Measurements from ENCODE around the gene MTCP1. TPM values are rescaled to one million over a fixed set of nuclear protein-coding genes. Genes with fewer than 3 reads are reported as not detected.
A peak's percentile ranks its signal among the peaks of the same experiment; 100 is the strongest.

The MTCP1 gene
- total RNA-seq (10 to 100 TPM; 10.9 to 18.3 (median 15.5) TPM), polyA plus RNA-seq (10 to 100 TPM; 22.7 to 55.9 TPM)

GRCh38 chrX:155070975-155071693, at the start of gene MTCP1, which contains the start of the genes BRCC3 and CMC4:
Gene MTCP1, minus strand, starts transcription at chrX:155071136. Its CDS starts 5,126 bp downstream, at chrX:155066010.
Gene BRCC3, plus strand, starts transcription at chrX:155071508. Its CDS starts 20 bp downstream, at chrX:155071528.
Gene CMC4, minus strand, starts transcription at chrX:155071136. Its CDS starts 7,113 bp downstream, at chrX:155064023.
- intact Hi-C loops (cut with DNase I), result no loop called here
- WGBS, 2 donors, result 1 to 30% methylated on average over 46 to 81 of the region's 81 CpGs
- DNase-seq, result peak; percentile 79 to 93 (median 86)
- peak within 1 kb of the TSS; percentile 37 to 51 (median 44) for H3K4me3 ChIP-seq
- H3K36me3 ChIP-seq, result no peaks in the 10 kb centered on the region
- no peaks in the 10 kb centered on the region for H3K9me3 ChIP-seq
- peak; percentile 90 to 95 (median 92) for ATAC-seq
- H3K27ac ChIP-seq, result peak within 1 kb of the TSS; percentile 65 to 80 (median 76)
- TF ChIP-seq CTCF (IDR thresholded peaks at IDR 0.05), result no peak
- FAIRE-seq, result no peak
- no peaks in the 10 kb centered on the region for H3K27me3 ChIP-seq
- H3K4me1 ChIP-seq, result peaks cover 0 to 4% (median 0%) of the 10 kb centered on the region in 3 donors

GRCh38 chrX:155115174-155115819, 44.4 kb upstream of the MTCP1 start:
- intact Hi-C loops (cut with DNase I), result no loop called here
- ATAC-seq, result no peak
- FAIRE-seq, result no peak
- 85 to 100% methylated on average over 1 of the region's 1 CpG for WGBS, 2 donors
- no peak for DNase-seq
- TF ChIP-seq CTCF (IDR thresholded peaks at IDR 0.05), result no peak
- Histone ChIP-seq H3K27me3 (no peaks in the 10 kb centered on the region), H3K36me3 (no peaks in the 10 kb centered on the region), H3K4me1 (no peaks in the 10 kb centered on the region), H3K9me3 (no peaks in the 10 kb centered on the region), H3K4me3 (no peak overlapping the region), H3K27ac (no peak overlapping the region)

GRCh38 chrX:155113097-155113496, 42.2 kb upstream of the MTCP1 start:
- FAIRE-seq (no peak), DNase-seq (no peak), ATAC-seq (no peak)
- no peaks in the 10 kb centered on the region for H3K4me1 ChIP-seq
- H3K4me3 ChIP-seq, result no peak overlapping the region
- intact Hi-C loops (cut with DNase I), result no loop called here
- no peaks in the 10 kb centered on the region for H3K9me3 ChIP-seq
- H3K36me3 ChIP-seq, result no peaks in the 10 kb centered on the region
- no peak overlapping the region for H3K27ac ChIP-seq
- TF ChIP-seq CTCF (IDR thresholded peaks at IDR 0.05), result no peak
- no peaks in the 10 kb centered on the region for H3K27me3 ChIP-seq
- WGBS, 2 donors, result 70 to 97% methylated on average over 4 of the region's 4 CpGs

GRCh38 chrX:155112171-155112570, 41.2 kb upstream of the MTCP1 start:
- no peak for TF ChIP-seq CTCF (IDR thresholded peaks at IDR 0.05)
- DNase-seq (no peak), ATAC-seq (no peak), FAIRE-seq (no peak)
- no peak overlapping the region for H3K27ac ChIP-seq
- intact Hi-C loops (cut with DNase I), result no loop called here
- no peaks in the 10 kb centered on the region for H3K36me3 ChIP-seq
- no peaks in the 10 kb centered on the region for H3K9me3 ChIP-seq
- WGBS, 2 donors, result 74 to 98% methylated on average over 3 of the region's 3 CpGs
- no peak overlapping the region for H3K4me3 ChIP-seq
- no peaks in the 10 kb centered on the region for H3K27me3 ChIP-seq
- no peaks in the 10 kb centered on the region for H3K4me1 ChIP-seq

GRCh38 chrX:155108427-155108826, 37.5 kb upstream of the MTCP1 start:
- H3K9me3 ChIP-seq, result no peaks in the 10 kb centered on the region
- no peaks in the 10 kb centered on the region for H3K4me1 ChIP-seq
- no peak for FAIRE-seq
- H3K27me3 ChIP-seq, result no peaks in the 10 kb centered on the region
- no peak overlapping the region for H3K4me3 ChIP-seq
- TF ChIP-seq CTCF (IDR thresholded peaks at IDR 0.05), result no peak
- H3K27ac ChIP-seq, result no peak overlapping the region
- H3K36me3 ChIP-seq, result no peaks in the 10 kb centered on the region
- ATAC-seq, result no peak
- DNase-seq, result no peak
- intact Hi-C loops (cut with DNase I), result no loop called here

Data from pancreas (tissue), 10 donors.